SH-SY5Y (cell line): ENCODE results near the gene TBK1.

ENCODE experiments used
- GATA2 ChIP-seq: IDR thresholded peaks from 2 replicates; pipeline ENCODE4 v1.6.1; 2011; ENCODE audit warnings: mild to moderate bottlenecking, low read depth, low read length
- GATA3 ChIP-seq: IDR thresholded peaks from 2 replicates; pipeline ENCODE4 v1.6.1; 2011; ENCODE audit warnings: low read depth, mild to moderate bottlenecking, low read length, moderate library complexity

TBK1 gene

GRCh38 chr12:64500394-64500793, 48.5 kb downstream of the TBK1 start:
- TF ChIP-seq GATA3 (no peak), GATA2 (no peak)

GRCh38 chr12:64501486-64501885, 49.6 kb downstream of the TBK1 start:
- TF ChIP-seq GATA3 (no peak), GATA2 (no peak)

GRCh38 chr12:64506955-64507354, 55.0 kb downstream of the TBK1 start:
- TF ChIP-seq GATA2 (no peak), GATA3 (no peak)

GRCh38 chr12:64510667-64511066, 58.7 kb downstream of the TBK1 start:
- TF ChIP-seq GATA3 (no peak), GATA2 (no peak)

- TF ChIP-seq GATA3: no peak
- no peak for TF ChIP-seq GATA2
Observed at GRCh38 chr12:64518396-64518795, 66.5 kb downstream of the TBK1 start.

GRCh38 chr12:64521833-64522232, 69.9 kb downstream of the TBK1 start:
- TF ChIP-seq GATA2 (no peak), GATA3 (no peak)

- no peak for TF ChIP-seq GATA3
- no peak for TF ChIP-seq GATA2
Observed at GRCh38 chr12:64522316-64522715, 70.4 kb downstream of the TBK1 start.

GRCh38 chr12:64522807-64523206, 70.9 kb downstream of the TBK1 start:
- TF ChIP-seq GATA3 (no peak), GATA2 (no peak)

GRCh38 chr12:64525461-64526160, 73.7 kb downstream of the TBK1 start:
- TF ChIP-seq GATA2 (no peak), GATA3 (no peak)

GRCh38 chr12:64526859-64527258, 74.9 kb downstream of the TBK1 start:
- TF ChIP-seq GATA3 (peak; percentile 84), GATA2 (peak; percentile 71)

- TF ChIP-seq GATA2 (no peak), GATA3 (no peak)
Observed at GRCh38 chr12:64528616-64529015, 76.7 kb downstream of the TBK1 start.

- TF ChIP-seq GATA3 (no peak), GATA2 (no peak)
Observed at GRCh38 chr12:64530566-64530965, 78.6 kb downstream of the TBK1 start.

- no peak for TF ChIP-seq GATA2
- TF ChIP-seq GATA3: no peak
Observed at GRCh38 chr12:64531665-64532334, 79.9 kb downstream of the TBK1 start.

- TF ChIP-seq GATA2 (no peak), GATA3 (no peak)
Observed at GRCh38 chr12:64532734-64533351, 80.9 kb downstream of the TBK1 start.
